ENCODE measurements around the gene RACGAP1. TPM values are rescaled to one million over a fixed set of nuclear protein-coding genes. Genes with fewer than 3 reads are reported as not detected.

The RACGAP1 gene
- total RNA-seq, 1 experiment from 2014 or later = 147 TPM

DNA sequence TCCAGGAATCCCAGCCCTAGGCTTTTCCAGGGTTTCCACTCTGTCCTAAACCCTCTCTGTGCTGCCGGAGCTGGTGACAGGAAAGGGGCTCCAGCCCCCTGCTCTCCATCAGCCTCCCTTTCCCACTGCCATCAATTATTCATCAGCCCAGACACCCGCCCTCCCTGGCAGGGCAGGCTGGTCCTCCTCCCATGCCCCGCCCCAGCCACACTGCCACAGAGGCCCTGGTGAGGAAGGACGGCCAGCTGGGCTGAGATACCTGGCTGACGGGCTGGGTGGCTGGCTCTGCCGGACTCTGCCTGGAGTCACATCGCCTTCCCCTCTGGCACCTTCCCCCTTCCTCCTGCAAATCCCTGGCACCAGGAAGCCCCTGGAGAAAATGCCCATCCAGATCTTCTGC lies 47.9 kb upstream of the RACGAP1 start:
- DNase-seq (ENCODE audit: low read depth, low spot score) (no peak), ATAC-seq (no peak)
- TF ChIP-seq, protein P1, sequence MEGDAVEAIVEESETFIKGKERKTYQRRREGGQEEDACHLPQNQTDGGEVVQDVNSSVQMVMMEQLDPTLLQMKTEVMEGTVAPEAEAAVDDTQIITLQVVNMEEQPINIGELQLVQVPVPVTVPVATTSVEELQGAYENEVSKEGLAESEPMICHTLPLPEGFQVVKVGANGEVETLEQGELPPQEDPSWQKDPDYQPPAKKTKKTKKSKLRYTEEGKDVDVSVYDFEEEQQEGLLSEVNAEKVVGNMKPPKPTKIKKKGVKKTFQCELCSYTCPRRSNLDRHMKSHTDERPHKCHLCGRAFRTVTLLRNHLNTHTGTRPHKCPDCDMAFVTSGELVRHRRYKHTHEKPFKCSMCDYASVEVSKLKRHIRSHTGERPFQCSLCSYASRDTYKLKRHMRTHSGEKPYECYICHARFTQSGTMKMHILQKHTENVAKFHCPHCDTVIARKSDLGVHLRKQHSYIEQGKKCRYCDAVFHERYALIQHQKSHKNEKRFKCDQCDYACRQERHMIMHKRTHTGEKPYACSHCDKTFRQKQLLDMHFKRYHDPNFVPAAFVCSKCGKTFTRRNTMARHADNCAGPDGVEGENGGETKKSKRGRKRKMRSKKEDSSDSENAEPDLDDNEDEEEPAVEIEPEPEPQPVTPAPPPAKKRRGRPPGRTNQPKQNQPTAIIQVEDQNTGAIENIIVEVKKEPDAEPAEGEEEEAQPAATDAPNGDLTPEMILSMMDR (IDR thresholded peaks at IDR 0.05) = no peak
- TF ChIP-seq TCF7L2 (IDR thresholded peaks at IDR 0.05; ENCODE audit: low read depth, low read length) (no peak), POLR2AphosphoS5 (IDR thresholded peaks at IDR 0.05; ENCODE audit: low read depth, low read length) (no peak), SIN3A (IDR thresholded peaks at IDR 0.05; ENCODE audit: borderline replicate concordance, insufficient read depth, low read depth, low read length) (no peak)
- TF ChIP-seq, protein P2, sequence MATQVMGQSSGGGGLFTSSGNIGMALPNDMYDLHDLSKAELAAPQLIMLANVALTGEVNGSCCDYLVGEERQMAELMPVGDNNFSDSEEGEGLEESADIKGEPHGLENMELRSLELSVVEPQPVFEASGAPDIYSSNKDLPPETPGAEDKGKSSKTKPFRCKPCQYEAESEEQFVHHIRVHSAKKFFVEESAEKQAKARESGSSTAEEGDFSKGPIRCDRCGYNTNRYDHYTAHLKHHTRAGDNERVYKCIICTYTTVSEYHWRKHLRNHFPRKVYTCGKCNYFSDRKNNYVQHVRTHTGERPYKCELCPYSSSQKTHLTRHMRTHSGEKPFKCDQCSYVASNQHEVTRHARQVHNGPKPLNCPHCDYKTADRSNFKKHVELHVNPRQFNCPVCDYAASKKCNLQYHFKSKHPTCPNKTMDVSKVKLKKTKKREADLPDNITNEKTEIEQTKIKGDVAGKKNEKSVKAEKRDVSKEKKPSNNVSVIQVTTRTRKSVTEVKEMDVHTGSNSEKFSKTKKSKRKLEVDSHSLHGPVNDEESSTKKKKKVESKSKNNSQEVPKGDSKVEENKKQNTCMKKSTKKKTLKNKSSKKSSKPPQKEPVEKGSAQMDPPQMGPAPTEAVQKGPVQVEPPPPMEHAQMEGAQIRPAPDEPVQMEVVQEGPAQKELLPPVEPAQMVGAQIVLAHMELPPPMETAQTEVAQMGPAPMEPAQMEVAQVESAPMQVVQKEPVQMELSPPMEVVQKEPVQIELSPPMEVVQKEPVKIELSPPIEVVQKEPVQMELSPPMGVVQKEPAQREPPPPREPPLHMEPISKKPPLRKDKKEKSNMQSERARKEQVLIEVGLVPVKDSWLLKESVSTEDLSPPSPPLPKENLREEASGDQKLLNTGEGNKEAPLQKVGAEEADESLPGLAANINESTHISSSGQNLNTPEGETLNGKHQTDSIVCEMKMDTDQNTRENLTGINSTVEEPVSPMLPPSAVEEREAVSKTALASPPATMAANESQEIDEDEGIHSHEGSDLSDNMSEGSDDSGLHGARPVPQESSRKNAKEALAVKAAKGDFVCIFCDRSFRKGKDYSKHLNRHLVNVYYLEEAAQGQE (IDR thresholded peaks at IDR 0.05; ENCODE audit: insufficient read depth in 1 of 2, low read depth in 2 of 2, low read length in 1 of 2) = no peak
- ChIA-PET CTCF (interaction anchor here (0.5 to 0.7 kb wide), 2 partner anchors 106 to 272 kb away, joined by 3 to 5 read pairs; no protein-coding TSS in a partner anchor), POLR2A (no interaction called here)
- H3K4me1 ChIP-seq (ENCODE audit: control insufficient read depth, insufficient read depth, low read length) = 0 out of 2 replicates have a peak, but pooled peaks cover 3% of the 10 kb centered on the region
- in situ Hi-C loops (cut with HindIII; ENCODE audit: low pct_unique_long_range_greater_than_20kb, low sequenced_read_pairs) = no loop called here
- H3K9me3 ChIP-seq (ENCODE audit: control insufficient read depth, insufficient read depth, low read depth, low read length) = no peaks in the 10 kb centered on the region
- no TSS peak for BruUV-seq (replicated peaks)
- H3K27ac ChIP-seq (ENCODE audit: low read length) = no peak overlapping the region
- no peaks in the 10 kb centered on the region for H3K36me3 ChIP-seq (ENCODE audit: control insufficient read depth, insufficient read depth, low read length)
- no peak overlapping the region for H3K4me3 ChIP-seq (ENCODE audit: low read depth in 2 of 2, low read length in 2 of 2)
- no peaks in the 10 kb centered on the region for H3K27me3 ChIP-seq (ENCODE audit: control insufficient read depth, insufficient read depth, low read length)
- intact Hi-C loops (cut with micrococcal nuclease; ENCODE audit: unreplicated experiment) = no loop called here

DNA sequence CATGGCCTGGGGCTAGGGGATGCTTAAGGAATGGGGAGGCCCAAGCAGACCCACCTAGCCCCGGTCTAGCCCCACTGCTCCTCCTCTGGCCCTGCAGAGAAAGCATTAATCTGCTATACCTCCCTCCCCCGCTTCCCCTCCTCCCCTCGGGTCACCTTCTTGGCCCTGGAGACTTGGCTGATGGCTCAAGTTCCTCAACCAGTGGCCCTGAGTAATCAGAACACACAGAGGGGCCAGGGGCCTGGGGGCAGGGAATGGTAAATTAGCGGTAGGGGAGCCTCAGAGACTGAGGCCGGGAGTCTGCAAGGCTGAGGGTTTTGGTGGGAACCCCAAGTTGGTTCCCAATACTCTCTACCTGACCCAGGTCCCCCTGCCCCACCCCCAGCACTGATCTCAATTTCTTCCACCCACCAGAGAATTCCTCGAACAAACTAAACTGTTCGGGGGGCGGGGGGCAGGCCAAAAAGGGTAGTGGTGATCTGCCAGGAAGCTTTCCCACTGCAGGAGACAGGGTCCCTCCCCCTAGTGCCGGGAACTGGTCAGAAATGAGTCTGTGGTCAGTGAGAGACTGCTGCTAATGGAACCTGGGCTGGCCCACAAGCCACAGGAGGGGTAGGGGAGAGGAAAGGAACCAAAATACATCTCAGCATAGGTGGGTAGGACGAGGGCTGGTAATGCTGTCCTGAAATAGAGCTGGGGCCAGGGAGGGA lies 47.1 kb upstream of the RACGAP1 start:
- TF ChIP-seq, protein P1 (IDR thresholded peaks at IDR 0.05) = no peak
- no peak for TF ChIP-seq POLR2AphosphoS5 (IDR thresholded peaks at IDR 0.05; ENCODE audit: low read depth, low read length)
- no peak for TF ChIP-seq SIN3A (IDR thresholded peaks at IDR 0.05; ENCODE audit: borderline replicate concordance, insufficient read depth, low read depth, low read length)
- TF ChIP-seq, protein P2 (IDR thresholded peaks at IDR 0.05; ENCODE audit: insufficient read depth in 1 of 2, low read depth in 2 of 2, low read length in 1 of 2) = no peak
- H3K4me1 ChIP-seq (ENCODE audit: control insufficient read depth, insufficient read depth, low read length) = 0 out of 2 replicates have a peak, but pooled peaks cover 3% of the 10 kb centered on the region
- no peak for DNase-seq (ENCODE audit: low read depth, low spot score)
- H3K9me3 ChIP-seq (ENCODE audit: control insufficient read depth, insufficient read depth, low read depth, low read length) = no peaks in the 10 kb centered on the region
- in situ Hi-C loops (cut with HindIII; ENCODE audit: low pct_unique_long_range_greater_than_20kb, low sequenced_read_pairs) = no loop called here
- CTCF ChIA-PET = interaction anchor here (0.5 kb wide), 1 partner anchor 273 kb away, joined by 5 read pairs; no protein-coding TSS in a partner anchor
- intact Hi-C loops (cut with micrococcal nuclease; ENCODE audit: unreplicated experiment) = no loop called here
- H3K27me3 ChIP-seq (ENCODE audit: control insufficient read depth, insufficient read depth, low read length) = no peaks in the 10 kb centered on the region
- no peaks in the 10 kb centered on the region for H3K36me3 ChIP-seq (ENCODE audit: control insufficient read depth, insufficient read depth, low read length)
- POLR2A ChIA-PET = interaction anchor here (0.6 to 0.7 kb wide), 2 partner anchors 107 to 122 kb away, joined by 3 to 7 read pairs; no protein-coding TSS in a partner anchor
- H3K4me3 ChIP-seq (ENCODE audit: low read depth in 2 of 2, low read length in 2 of 2) = no peak overlapping the region
- H3K27ac ChIP-seq (ENCODE audit: low read length) = no peak overlapping the region
- ATAC-seq = no peak
- no TSS peak for BruUV-seq (replicated peaks)
